HG03442 (cell line): ENCODE data around the gene ATP7B.

Experiments
- ATAC-seq: cut with Tn5 transposase; IDR thresholded peaks from one replicate; pipeline ENCODE4 v1.9.1; 2021; ENCODE audit warnings: mild to moderate bottlenecking, moderate library complexity; ENCODE audit not compliant: unreplicated experiment

The ATP7B gene

DNA sequence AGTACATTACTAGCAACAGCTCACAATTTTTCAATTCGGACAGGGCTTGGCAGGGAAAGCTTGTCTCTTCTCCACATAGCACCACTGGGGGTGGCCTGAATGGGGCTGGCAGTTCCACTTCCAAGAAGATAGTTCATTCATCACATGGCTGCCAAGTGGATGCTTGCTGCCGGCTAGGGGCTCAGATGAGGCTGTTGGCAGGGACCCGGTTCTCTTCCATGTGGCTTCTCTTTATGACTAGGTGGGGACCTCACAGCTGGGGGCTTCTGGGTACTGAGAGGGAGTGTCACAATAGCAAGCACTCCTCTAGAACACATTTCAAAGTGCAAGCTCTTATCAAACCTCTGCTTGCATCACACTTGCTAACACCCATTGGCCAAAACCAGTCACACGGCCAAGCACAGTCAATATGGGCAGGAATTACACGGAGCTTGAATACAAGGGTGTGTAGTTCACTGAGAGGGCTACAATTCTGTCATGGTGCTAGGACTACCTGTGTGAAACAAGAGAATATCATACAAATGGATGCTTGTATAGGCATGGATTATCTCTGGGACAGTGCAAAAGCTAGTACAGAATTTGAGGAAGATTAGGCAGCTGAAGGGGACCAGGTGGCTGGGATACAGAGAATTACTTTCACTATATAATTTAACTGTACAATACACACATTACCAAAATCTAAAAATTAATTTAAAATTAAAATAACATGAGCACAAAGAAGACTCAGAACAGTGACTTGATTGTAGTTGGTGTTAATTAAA lies 32.3 kb downstream of the ATP7B start:
- no peak for ATAC-seq

DNA sequence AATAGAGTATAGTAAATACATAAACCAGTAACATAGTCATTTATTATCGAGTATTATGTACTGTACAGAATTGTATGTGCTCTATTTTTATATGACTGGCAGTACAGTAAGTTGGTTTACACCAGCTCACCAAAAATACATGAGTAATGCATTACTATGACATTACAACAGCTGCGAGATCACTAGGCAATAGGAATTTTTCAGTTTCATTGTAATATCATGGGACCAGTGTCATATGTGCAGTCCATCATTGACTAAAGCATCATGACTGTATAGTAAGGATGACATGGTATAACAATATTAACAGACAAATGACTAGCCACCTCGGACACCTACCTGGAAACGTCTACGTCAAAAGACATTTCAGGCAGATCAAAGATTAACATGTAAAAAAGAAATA lies 33.6 kb downstream of the ATP7B start:
- no peak for ATAC-seq

DNA sequence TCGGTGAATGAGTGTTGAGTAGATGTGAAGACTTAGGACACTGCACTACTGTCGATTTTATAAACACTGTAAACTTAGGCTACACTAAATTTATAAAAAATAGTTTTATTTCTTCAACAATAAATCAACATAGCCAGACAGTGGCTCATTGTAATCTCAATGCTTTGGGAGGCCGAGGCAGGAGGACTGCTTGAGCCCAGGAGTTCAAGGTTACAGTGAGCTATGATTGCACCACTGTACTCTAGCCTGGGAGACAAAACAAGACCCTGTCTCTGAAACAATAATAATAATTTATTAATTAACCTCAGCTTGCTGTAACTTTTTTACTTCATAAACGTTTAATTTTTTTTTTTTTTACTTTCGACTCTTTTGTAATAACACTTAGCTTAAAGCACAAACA lies 34.4 kb downstream of the ATP7B start:
- ATAC-seq: no peak

DNA sequence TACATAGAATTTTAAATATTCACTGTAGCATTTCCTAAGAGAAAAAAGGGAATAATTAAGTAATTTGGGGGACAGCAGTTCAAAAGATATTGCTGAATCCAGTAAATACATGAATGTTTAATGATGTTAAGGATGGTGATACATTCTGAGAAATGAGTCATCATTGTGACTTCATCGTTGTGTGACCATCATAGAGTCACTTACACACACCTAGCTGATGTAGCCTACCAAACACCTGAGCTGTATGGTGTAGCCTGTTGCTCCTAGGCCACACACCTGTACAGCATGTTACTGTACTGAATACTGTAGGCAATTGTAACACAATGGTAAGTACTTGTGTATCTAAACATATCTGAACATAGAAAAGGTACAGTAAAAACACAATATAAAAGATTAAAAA lies 34.8 kb downstream of the ATP7B start:
- ATAC-seq: no peak

DNA sequence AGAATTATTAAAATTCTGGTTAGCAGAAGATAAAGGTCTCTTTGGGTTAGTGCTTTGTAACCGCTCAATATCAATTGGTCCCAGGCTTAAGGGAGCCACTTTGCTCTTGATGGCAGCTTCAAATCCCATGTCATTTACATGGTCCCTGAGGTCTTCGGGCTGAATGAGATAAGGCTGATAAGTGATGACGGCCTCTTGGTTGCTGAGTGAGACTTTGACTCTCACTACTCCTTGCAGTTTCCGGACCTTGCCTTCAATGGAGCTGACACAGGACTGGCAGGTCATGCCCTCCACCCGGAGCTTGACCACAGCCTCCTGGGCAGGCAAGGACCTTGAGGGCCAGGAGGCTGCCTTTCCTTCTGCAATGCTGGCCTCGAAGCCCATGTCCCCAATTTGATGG lies 36.8 kb downstream of the ATP7B start:
- no peak for ATAC-seq

DNA sequence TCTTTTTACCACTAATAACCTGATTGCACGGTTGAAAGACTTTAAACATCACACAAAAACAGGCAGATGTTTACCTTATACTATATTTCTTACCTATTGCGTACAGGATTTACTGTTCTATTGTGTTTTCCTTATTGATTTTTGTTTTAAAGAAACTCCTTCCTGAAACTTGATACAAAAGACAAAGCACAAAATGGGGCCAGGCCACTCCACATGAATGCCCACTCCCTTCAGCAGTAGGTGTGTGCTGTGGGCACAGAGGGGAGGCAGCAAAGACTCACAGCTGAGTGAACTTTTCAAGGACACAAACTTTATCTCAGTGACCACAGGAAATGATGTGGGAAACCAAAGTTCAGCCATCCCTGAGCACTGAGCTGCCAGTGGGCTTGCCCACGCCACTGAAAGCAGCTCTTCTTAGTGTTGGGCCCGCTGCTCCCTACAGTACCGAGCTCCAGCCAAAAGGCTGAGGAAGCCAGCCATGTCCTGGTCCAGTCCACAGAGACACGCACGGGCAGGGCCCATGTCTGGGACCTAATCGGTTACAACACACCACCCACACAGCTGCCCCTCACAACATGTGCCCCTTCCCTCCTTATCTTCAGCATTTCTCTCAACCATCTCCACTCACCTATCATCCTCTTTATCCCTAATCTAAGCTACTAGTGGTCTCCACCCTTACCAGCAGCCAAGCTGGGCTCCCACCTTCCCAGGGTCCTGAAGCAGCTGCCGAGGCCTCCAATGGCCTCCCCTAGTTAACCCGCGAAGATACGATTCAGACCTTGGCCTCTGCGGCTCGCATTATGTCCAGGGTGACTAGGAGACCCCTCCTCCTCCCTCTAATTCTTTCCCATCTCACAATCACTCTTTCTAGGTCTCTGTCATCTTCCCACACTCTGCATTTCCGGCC lies 39.5 kb downstream of the ATP7B start:
- ATAC-seq: no peak

DNA sequence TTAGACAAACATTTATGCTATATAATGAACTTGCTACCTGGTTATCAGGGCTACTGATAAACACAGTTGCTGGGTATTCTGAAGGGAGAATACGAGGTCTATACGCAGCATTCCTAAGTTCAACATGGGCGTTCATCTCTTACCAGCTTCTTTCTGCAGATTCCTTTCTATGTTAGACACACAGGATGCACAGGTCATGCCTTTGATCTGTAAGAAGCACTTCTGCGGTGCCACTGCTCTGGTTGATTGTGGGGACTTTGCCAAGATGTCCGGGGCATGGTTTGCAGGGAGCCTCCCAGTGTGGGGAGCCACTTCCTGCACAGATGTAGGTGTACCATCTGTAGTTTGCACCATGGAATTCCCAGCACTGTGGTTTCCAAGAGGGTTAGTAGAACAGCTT lies 40.9 kb downstream of the ATP7B start:
- ATAC-seq: no peak

DNA sequence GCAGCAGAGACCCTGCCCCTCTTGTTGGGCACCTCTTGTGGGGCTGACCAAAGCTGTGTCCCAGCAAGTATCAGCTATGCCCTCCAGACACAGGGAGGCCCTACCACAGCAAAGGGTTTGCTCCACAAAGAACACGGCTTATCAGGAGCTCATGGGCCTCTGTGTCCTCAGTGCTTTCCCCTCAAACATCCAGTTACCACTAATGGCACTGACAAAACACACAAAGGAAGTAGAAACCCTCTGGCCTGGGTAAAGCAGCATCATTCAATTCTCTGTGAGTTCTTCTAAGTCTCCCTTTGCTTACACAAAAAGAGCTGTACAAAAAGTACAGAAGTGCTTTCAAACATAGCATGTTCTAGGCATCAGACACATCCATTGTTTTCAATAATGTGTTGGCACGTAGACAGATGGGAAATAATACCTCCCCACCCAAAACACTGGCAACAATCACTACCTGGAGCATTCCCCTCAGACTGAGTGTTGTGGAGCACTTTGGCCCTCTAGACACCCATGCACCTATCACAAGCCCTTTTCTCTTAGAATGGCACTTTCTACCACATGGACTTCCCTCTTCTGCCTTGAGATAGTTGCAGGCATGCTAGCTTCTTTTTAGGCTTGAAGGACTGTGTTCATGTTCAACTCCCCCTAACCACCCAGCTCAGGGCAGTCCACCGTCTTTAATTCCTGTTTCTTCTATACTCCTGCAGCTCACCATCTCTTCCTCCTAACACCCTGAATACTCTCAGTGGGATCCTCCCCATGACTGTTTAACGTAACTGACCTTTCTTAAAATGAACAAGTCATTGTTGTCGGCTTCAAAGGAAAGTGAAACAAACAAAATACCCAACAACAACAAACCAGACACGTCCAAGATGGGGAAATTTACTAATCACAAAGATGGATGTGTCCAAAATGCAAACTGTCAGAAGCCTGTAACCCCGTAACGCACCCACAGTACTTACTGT lies 43.5 kb downstream of the ATP7B start:
- no peak for ATAC-seq

DNA sequence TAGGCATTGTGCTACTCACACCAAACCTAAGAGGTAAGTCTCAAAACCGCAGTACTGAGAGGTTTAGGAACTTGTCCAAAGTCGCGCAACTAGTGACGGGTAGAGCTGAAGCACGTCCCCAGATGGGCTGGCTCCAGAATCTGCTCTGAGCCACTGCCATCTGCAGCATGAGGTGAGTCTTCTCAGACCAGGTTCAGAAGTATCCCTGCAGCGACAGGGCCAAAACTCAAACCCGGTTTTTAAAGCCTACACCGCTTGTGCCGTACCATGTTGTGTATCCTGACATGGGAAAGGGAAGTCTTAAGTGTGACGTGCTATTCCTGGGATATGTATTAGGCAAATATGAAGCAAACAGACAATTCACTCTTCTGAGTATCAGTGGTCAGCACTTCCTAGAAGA lies 45.1 kb downstream of the ATP7B start:
- no peak for ATAC-seq

DNA sequence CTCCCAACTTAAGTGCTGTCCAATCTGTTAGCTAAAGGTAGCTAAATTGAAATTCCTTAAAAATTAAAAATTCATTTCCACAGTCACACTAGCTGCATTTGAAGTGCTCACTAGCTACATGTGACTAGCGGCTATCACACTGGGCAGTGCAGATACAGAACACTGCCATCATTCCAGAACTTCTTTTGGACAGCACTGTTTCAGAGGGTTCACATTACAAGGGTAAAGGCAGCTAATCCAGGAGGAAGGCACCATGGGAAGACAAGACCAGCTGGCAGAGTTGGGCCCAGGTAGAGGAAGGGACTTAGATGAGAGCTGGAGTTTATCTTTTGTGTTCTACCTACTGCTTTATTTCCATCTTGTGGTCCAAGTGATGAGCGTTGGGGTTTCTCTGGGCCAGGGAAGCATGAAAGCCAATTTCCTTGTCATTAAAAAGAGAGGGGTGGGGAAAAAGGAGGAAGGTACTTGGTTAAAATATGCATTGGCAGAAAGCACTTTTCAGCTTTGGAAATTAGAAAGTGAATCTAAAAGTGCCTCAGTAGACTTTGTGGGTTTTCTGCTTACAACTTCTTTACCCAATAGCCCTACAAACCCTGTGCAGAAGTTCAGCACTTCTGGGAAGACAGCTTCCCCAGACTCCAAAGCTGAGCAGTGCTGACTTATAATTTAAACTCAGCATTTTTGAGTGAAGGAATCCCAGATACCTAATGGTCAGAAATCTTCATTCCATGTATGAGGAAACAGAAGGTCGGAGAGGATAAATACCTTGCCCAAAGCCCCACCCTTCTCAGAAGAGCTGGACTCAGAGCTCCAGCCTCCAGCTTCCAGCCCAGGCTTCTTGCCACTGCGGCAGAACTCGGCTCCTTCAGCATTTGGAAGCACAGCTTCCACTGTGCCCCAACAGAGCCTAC lies 49.5 kb downstream of the ATP7B start:
- ATAC-seq: no peak

DNA sequence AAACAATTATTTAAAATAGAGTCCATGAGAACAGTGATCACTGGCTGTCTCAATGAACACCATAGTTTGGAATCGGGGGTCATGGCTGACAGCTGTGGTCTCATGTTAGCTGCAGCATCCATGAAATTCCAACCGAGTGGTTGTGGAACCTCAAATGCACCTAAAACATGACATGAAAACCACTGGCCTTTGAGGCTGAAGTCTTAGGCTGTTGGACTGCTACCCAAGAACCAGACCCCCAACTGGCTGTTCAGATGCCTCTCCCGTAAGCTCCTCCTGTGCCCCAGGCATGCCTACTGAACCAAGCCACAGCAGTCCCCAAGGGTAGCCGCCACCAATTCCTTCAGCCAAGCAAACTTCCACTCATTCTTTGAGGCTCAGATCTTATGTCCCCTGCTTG lies 50.5 kb downstream of the ATP7B start:
- no peak for ATAC-seq

DNA sequence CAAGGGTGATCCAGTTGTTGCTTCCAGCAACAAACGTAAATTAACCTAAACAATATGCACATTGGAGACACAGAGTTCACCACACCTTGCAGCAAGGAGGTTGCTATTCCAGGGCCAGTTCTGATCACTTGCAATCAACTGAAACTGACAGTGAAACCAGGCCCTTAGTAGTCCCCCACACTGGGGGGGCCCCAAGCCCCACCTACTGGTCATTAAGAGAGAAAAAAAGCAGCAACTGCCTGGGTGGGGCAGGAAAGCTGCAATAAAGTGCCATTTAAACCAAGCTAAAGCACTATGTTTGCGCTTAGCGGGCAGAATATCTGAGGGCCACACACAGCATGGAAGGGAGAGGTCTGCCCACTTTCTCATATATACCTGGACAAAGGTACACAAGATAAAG lies 51.5 kb downstream of the ATP7B start:
- peak; percentile 69 for ATAC-seq

DNA sequence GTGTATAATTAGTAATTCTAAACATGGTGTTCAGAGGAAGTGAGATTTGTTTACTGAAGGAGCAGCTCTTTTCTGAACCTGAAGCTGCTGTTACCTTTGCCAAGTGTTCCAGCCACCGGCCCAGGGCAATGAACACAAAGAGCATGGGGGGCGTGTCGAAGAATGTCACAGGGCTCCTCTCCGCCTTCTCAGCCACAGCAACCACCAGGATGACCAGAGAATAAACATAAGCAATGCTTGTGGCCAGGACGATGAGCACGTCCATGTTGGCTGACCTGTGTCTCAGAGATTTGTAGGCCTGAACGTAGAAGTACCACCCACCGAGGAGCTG lies 53.1 kb downstream of the ATP7B start:
- no peak for ATAC-seq

DNA sequence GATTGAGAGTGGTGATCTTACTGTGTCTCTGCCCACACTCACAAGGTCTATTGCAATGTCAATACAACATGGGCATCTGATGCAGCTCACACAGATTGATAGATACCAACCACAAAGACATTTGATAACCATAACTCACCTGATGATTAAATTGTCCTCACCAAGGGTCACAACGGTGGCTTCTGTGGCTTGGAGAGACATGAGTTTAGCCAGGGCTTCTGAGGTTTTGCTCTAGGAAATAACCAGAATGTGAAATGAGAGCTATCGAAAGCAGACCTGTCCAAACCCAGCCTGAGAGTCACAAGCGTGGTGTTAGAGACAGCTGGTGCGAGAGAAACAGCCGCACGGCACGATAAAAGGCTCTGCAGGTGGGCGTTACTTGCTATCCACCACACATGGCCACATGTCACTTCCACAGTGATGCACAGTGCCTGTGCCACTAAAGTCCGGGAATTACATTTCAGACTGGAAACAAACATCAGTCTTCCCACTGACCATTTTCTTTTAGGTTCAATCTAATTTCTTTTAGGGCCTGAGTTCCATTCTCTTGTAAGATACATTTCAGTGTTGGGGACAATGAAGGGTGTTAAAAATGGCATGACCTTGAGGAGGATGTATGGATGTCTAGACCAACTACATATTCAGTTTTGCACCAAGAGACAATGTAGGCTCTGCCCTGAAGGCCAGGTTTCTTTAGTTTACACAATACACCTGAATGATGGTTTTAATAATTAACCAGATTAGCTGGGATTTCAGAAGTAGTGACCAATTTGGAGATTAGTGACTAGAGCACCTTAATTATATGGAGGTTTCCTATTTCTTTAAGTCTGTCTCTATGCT lies 53.7 kb downstream of the ATP7B start:
- ATAC-seq: peak; percentile 67

DNA sequence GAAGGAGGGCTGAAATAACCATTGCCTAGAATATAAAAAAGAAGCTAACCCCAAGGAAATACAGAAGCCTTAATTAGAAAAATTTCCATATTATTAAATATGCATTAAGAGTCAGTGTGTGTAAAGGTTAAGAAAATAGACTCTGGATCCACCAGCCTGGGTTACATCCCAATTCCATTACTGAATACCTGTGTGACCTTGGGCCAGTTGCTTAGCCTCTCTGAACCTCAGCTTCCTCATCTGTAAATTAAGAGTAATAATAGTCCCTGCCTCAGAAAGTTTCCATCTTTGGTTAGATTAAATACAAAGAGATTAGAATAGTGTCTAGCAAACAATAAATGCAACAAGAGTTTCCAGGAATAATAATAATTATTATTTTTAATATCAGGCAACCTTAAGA lies 54.5 kb downstream of the ATP7B start:
- ATAC-seq: no peak

DNA sequence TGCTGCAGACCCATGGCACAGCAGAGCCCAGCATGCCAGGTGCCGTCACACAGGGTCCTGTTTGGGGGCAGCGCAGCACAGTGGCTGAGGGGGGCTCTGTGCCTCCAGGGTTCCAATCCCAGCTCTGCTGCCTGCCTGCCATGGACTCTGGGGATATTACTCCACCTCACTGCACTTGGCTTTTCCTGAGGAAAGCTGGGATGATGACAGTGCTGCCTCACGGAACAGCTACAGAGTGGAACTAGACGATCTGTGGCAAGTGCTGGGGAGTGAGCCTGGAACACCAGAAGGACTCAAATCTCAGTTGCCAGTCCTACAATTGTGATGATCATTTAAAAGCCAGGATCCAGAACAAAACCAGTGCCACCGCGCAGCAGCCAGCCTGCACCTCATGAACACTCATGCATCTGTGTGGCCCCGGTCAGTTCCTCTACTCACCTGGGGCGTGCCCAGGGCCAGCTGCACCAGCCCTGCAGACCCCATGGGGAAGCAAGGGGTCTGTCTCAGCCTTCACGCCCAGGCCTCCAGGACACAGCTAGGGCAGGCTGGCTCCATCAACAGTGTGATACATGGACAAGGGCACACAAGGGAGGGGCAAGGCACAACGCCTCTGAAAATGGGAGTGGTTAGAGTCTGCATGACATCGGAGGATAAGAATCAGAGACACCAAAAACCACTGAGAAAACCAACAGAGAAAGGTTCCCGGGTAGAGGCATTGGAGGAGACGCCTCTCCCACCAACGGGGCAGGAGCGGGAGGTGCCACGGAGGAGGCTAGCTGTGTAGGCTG lies 55.2 kb downstream of the ATP7B start:
- no peak for ATAC-seq

DNA sequence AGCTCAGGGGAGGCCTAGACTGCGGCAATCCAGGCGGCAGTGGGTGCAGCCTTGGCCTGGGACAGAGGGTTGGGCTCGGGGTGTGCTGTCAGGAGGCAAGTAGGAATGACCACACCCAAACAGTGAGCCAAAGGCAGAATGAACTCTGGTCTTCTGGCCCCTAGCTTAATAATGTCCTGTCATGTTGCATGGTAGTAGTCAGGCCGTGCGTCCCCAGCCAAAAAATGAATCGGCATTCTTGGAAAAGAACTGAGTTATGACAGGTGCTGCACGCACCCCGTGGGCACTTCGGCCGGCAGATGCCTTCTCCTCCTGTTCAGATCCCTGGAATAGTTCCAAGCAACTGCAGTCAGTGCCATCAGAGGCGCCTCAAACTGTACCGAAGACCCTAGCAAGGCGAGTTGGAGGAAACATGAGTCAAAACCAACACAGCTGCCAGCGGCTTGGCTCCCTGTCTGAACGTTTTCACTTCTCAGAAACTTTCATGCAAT lies 55.9 kb downstream of the ATP7B start:
- no peak for ATAC-seq
